Mesenchymal stem cell (in vitro differentiated cells and primary cell): ENCODE data around the gene FKBP7.

Experiments
- DNase-seq: peaks from one replicate; pipeline ENCODE4 v3.0.0-alpha.2; 2013
- H2AFZ ChIP-seq: one replicate; pipeline ENCODE4 v1.6.1; 2013; ENCODE audit warnings: low read depth, mild to moderate bottlenecking, control low read depth, inconsistent platforms, low read length, moderate library complexity
- H2AK5ac ChIP-seq: 2 replicates; pipeline ENCODE4 v1.6.1; 2013; ENCODE audit warnings: low read length, moderate library complexity, mild to moderate bottlenecking, inconsistent platforms; ENCODE audit not compliant: severe bottlenecking
- H2BK120ac ChIP-seq: one replicate; pipeline ENCODE4 v1.6.1; 2013; ENCODE audit warnings: low read depth, mild to moderate bottlenecking, inconsistent platforms, low read length, moderate library complexity
- H2BK12ac ChIP-seq, 2 experiments: one replicate each; pipeline ENCODE4 v1.6.1; 2013; ENCODE audit warnings: inconsistent platforms in 2 of 2, low read length in 2 of 2, mild to moderate bottlenecking in 2 of 2, moderate library complexity in 2 of 2, control low read depth in 1 of 2
- H2BK15ac ChIP-seq: one replicate; pipeline ENCODE4 v1.6.1; 2013; ENCODE audit warnings: mild to moderate bottlenecking, low read depth, inconsistent platforms; ENCODE audit not compliant: poor library complexity, severe bottlenecking
- H2BK5ac ChIP-seq: 2 replicates; pipeline ENCODE4 v1.6.1; 2013; ENCODE audit warnings: low read depth, mild to moderate bottlenecking, low read length, control low read depth, inconsistent platforms; ENCODE audit not compliant: poor library complexity, severe bottlenecking
- H3K14ac ChIP-seq, 2 experiments: one replicate each; pipeline ENCODE4 v1.6.1; 2013; ENCODE audit warnings: inconsistent platforms in 2 of 2, low read length in 2 of 2, control low read depth in 1 of 2, mild to moderate bottlenecking in 1 of 2, moderate library complexity in 1 of 2
- H3K18ac ChIP-seq, 2 experiments: one replicate each; pipeline ENCODE4 v1.6.1; 2013; ENCODE audit warnings: inconsistent platforms in 2 of 2, low read length in 2 of 2, control low read depth in 1 of 2, low read depth in 1 of 2, mild to moderate bottlenecking in 1 of 2
- H3K23ac ChIP-seq, 2 experiments: one replicate each; pipeline ENCODE4 v1.6.1; 2013; ENCODE audit warnings: inconsistent platforms in 2 of 2, low read length in 2 of 2, mild to moderate bottlenecking in 2 of 2, moderate library complexity in 2 of 2, control low read depth in 1 of 2
- H3K27ac ChIP-seq: 2 replicates; pipeline ENCODE4 v1.5.1; 2013; ENCODE audit warnings: mild to moderate bottlenecking, moderate library complexity, low read length, control low read depth, inconsistent platforms; ENCODE audit not compliant: poor library complexity, severe bottlenecking
- H3K27me3 ChIP-seq, 2 experiments: 2 replicates each; pipeline versions ENCODE4 v1.6.1 to v1.7.0; 2013; ENCODE audit warnings: low read length in 2 of 2, mild to moderate bottlenecking in 2 of 2, moderate library complexity in 2 of 2, control low read depth in 1 of 2, inconsistent platforms in 1 of 2; ENCODE audit not compliant: control insufficient read depth in 1 of 2, insufficient read depth in 1 of 2
- H3K36me3 ChIP-seq, 2 experiments: 2 replicates each; pipeline versions ENCODE4 v1.6.1 to v1.7.0; 2013; ENCODE audit warnings: low read length in 2 of 2, control low read depth in 1 of 2, inconsistent platforms in 1 of 2, low read depth in 1 of 2, mild to moderate bottlenecking in 1 of 2; ENCODE audit not compliant: insufficient read depth in 2 of 2, control insufficient read depth in 1 of 2
- H3K4ac ChIP-seq, 2 experiments: one replicate each; pipeline ENCODE4 v1.6.1; 2013; ENCODE audit warnings: inconsistent platforms in 2 of 2, low read length in 2 of 2, mild to moderate bottlenecking in 2 of 2, moderate library complexity in 2 of 2, control low read depth in 1 of 2, low read depth in 1 of 2
- H3K4me1 ChIP-seq: 2 replicates; pipeline ENCODE4 v1.6.1; 2013; ENCODE audit warnings: low read depth, low read length, control low read depth; ENCODE audit not compliant: control insufficient read depth, insufficient read depth
- H3K4me2 ChIP-seq: 2 replicates; pipeline ENCODE4 v1.6.1; 2013; ENCODE audit warnings: low read length, mild to moderate bottlenecking, inconsistent platforms; ENCODE audit not compliant: poor library complexity, severe bottlenecking
- H3K4me3 ChIP-seq, 2 experiments: 2 replicates each; pipeline versions ENCODE4 v1.5.1 to v1.7.0; 2013; ENCODE audit warnings: low read length in 2 of 2, mild to moderate bottlenecking in 2 of 2, control low read depth in 1 of 2, low read depth in 1 of 2; ENCODE audit not compliant: insufficient read depth in 1 of 2
- H3K79me1 ChIP-seq: replicated peaks from 2 replicates; pipeline ENCODE4 v1.6.1; 2013; ENCODE audit warnings: mild to moderate bottlenecking, control low read depth, low read length, inconsistent platforms; ENCODE audit not compliant: poor library complexity, severe bottlenecking
- H3K9ac ChIP-seq: 2 replicates; pipeline ENCODE4 v1.7.0; 2013; ENCODE audit warnings: mild to moderate bottlenecking, low read length, moderate library complexity
- H3K9me3 ChIP-seq: 2 replicates; pipeline ENCODE4 v1.7.0; 2013; ENCODE audit warnings: mild to moderate bottlenecking, low read length; ENCODE audit not compliant: control insufficient read depth
- H4K8ac ChIP-seq: one replicate; pipeline ENCODE4 v1.6.1; 2013; ENCODE audit warnings: inconsistent platforms, mild to moderate bottlenecking, low read length, moderate library complexity
- H4K91ac ChIP-seq: one replicate; pipeline ENCODE4 v1.6.1; 2013; ENCODE audit warnings: mild to moderate bottlenecking, low read length, inconsistent platforms
- WGBS: methylation state at CpG from one replicate; pipeline ENCODE4 v1.1.7; 2013; ENCODE audit warnings: mixed read lengths; 5-methylcytosine and 5-hydroxymethylcytosine counted together

Gene FKBP7

GRCh38 chr2:178482437-178482836 is 4.0 kb upstream of the FKBP7 start:
- Histone ChIP-seq H3K4me1 (peaks cover 6% of the 10 kb centered on the region), H4K91ac (no peak overlapping the region), H3K4me3 (peak overlapping the region in 1 of 2 experiments; percentile 95), H4K8ac (no peak overlapping the region), H2BK15ac (no peak overlapping the region), H2BK5ac (no peak overlapping the region), H3K4ac (no peak overlapping the region), H3K23ac (no peak overlapping the region), H2AFZ (no peak overlapping the region), H3K36me3 (peaks cover 0 to 16% of the 10 kb centered on the region in 2 experiments), H2AK5ac (no peak overlapping the region), H3K79me1 (peaks cover 16% of the 10 kb centered on the region), H3K27ac (no peak overlapping the region), H3K9ac (peak overlapping the region; percentile 100), H2BK12ac (no peak overlapping the region), H3K27me3 (no peaks in the 10 kb centered on the region), H3K18ac (no peak overlapping the region), H3K14ac (no peak overlapping the region), H3K4me2 (no peak overlapping the region), H2BK120ac (no peak overlapping the region), H3K9me3 (no peaks in the 10 kb centered on the region)
- 94% methylated on average over 4 of the region's 4 CpGs for WGBS
- peak; percentile 23 for DNase-seq

GRCh38 chr2:178480227-178481181 is 2.1 kb upstream of the FKBP7 start, which contains the start of gene PLEKHA3:
TSS of gene PLEKHA3 (plus strand) at chr2:178480457. CDS start at chr2:178480870, 413 bp downstream.
- WGBS, result under 1% methylated on average over 60 of the region's 92 CpGs
- no peak within 1 kb of the TSS for H4K91ac ChIP-seq
- no peaks in the 10 kb centered on the region for H3K36me3 ChIP-seq
- H2AFZ ChIP-seq, result peak within 1 kb of the TSS; percentile 76
- peak within 1 kb of the TSS; percentile 83 to 98 for H3K4me3 ChIP-seq
- H3K18ac ChIP-seq, result peak within 1 kb of the TSS in 1 of 2 experiments; percentile 82
- peak; percentile 97 for DNase-seq
- H4K8ac ChIP-seq, result peak within 1 kb of the TSS; percentile 46
- peak within 1 kb of the TSS in 1 of 2 experiments; percentile 59 for H3K14ac ChIP-seq
- peaks cover 9% of the 10 kb centered on the region for H3K79me1 ChIP-seq
- H3K23ac ChIP-seq, result peak within 1 kb of the TSS in 1 of 2 experiments; percentile 72
- no peaks in the 10 kb centered on the region for H3K9me3 ChIP-seq
- H3K27ac ChIP-seq, result peak within 1 kb of the TSS; percentile 48
- H3K9ac ChIP-seq, result peak within 1 kb of the TSS; percentile 100
- H3K4me1 ChIP-seq, result peaks cover 6% of the 10 kb centered on the region
- H3K4me2 ChIP-seq, result peak within 1 kb of the TSS; percentile 85
- H2BK5ac ChIP-seq, result no peak within 1 kb of the TSS
- peak within 1 kb of the TSS; percentile 41 for H2BK15ac ChIP-seq
- no peaks in the 10 kb centered on the region for H3K27me3 ChIP-seq
- peak within 1 kb of the TSS; percentile 29 for H2AK5ac ChIP-seq
- H3K4ac ChIP-seq, result peak within 1 kb of the TSS; percentile 40 to 73
- H2BK120ac ChIP-seq, result no peak within 1 kb of the TSS
- H2BK12ac ChIP-seq, result peak within 1 kb of the TSS in 1 of 2 experiments; percentile 54

GRCh38 chr2:178479758-178480226 is 1.4 kb upstream of the FKBP7 start:
- H3K4me2 ChIP-seq, result peak overlapping the region; percentile 85
- no peak overlapping the region for H3K4ac ChIP-seq
- no peak overlapping the region for H3K14ac ChIP-seq
- no peak overlapping the region for H2BK5ac ChIP-seq
- H4K91ac ChIP-seq, result no peak overlapping the region
- H3K9me3 ChIP-seq, result no peaks in the 10 kb centered on the region
- H3K4me3 ChIP-seq, result peak overlapping the region; percentile 83 to 98
- peaks cover 6% of the 10 kb centered on the region for H3K4me1 ChIP-seq
- no peak overlapping the region for H2BK12ac ChIP-seq
- no peaks in the 10 kb centered on the region for H3K27me3 ChIP-seq
- WGBS, result 36% methylated on average over 19 of the region's 19 CpGs
- peaks cover 8% of the 10 kb centered on the region for H3K79me1 ChIP-seq
- peak overlapping the region in 1 of 2 experiments; percentile 22 for H3K18ac ChIP-seq
- H3K36me3 ChIP-seq, result no peaks in the 10 kb centered on the region
- no peak overlapping the region for H2BK15ac ChIP-seq
- peak overlapping the region; percentile 100 for H3K9ac ChIP-seq
- H2AK5ac ChIP-seq, result peak overlapping the region; percentile 29
- H2AFZ ChIP-seq, result no peak overlapping the region
- H2BK120ac ChIP-seq, result no peak overlapping the region
- DNase-seq, result no peak
- H3K27ac ChIP-seq, result peak overlapping the region; percentile 48
- peak overlapping the region; percentile 46 for H4K8ac ChIP-seq
- no peak overlapping the region for H3K23ac ChIP-seq

GRCh38 chr2:178479275-178479616 is 846 bp upstream of the FKBP7 start:
- H3K27ac ChIP-seq, result peak overlapping the region; percentile 48
- no peak overlapping the region for H3K23ac ChIP-seq
- peaks cover 10% of the 10 kb centered on the region for H3K79me1 ChIP-seq
- peak overlapping the region; percentile 85 for H3K4me2 ChIP-seq
- H2AFZ ChIP-seq, result no peak overlapping the region
- no peak overlapping the region for H2BK12ac ChIP-seq
- H3K4me1 ChIP-seq, result peaks cover 9% of the 10 kb centered on the region
- H4K91ac ChIP-seq, result no peak overlapping the region
- no peaks in the 10 kb centered on the region for H3K36me3 ChIP-seq
- H3K4ac ChIP-seq, result peak overlapping the region in 1 of 2 experiments; percentile 58
- peak overlapping the region in 1 of 2 experiments; percentile 50 for H3K18ac ChIP-seq
- peak overlapping the region; percentile 85 for H4K8ac ChIP-seq
- WGBS, result 65% methylated on average over 4 of the region's 4 CpGs
- DNase-seq, result no peak
- peak overlapping the region in 1 of 2 experiments; percentile 98 for H3K4me3 ChIP-seq
- no peak overlapping the region for H2BK5ac ChIP-seq
- H2BK15ac ChIP-seq, result no peak overlapping the region
- peak overlapping the region; percentile 100 for H3K9ac ChIP-seq
- H3K9me3 ChIP-seq, result no peaks in the 10 kb centered on the region
- H3K27me3 ChIP-seq, result no peaks in the 10 kb centered on the region
- H3K14ac ChIP-seq, result no peak overlapping the region
- peak overlapping the region; percentile 29 for H2AK5ac ChIP-seq
- no peak overlapping the region for H2BK120ac ChIP-seq
